MM.1S (cell line): ENCODE measurements around the gene PPP2R1B.

Source experiments
- EZH2 ChIP-seq: fragments of 300-600 bp; sonication (generic); optimal IDR thresholded peaks from 2 replicates; pipeline ENCODE3; 2017; ENCODE audit warnings: low read depth, mild to moderate bottlenecking, antibody characterized with exemption, low read length, mixed read lengths
- TF ChIP-seq, protein P1 (sequence below): fragments of 300-600 bp; sonication (generic); IDR thresholded peaks from 2 replicates; pipeline ENCODE4 v1.5.1; 2016; ENCODE audit warnings: antibody characterized with exemption, low read length, mixed read lengths

DNA sequence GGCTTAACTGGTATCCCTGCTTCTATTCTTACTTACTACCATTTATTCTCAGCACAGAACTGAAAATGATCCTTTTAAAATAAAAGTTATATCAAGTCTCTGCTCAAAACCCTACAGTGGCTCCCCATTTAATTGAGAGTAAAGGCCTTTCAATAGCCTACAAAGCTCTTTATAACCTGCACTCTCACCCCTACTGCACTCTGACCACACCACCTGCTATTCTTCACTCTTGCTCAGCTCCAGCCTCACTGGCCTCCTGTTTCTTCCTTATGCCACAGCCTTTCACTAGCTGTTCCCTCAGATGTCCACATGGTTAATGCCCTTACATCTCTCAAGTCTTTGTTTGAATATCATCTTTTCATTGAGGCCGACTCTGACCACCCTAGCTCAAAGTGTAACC is 40.9 kb upstream of the PPP2R1B start:
- TF ChIP-seq, protein P1, sequence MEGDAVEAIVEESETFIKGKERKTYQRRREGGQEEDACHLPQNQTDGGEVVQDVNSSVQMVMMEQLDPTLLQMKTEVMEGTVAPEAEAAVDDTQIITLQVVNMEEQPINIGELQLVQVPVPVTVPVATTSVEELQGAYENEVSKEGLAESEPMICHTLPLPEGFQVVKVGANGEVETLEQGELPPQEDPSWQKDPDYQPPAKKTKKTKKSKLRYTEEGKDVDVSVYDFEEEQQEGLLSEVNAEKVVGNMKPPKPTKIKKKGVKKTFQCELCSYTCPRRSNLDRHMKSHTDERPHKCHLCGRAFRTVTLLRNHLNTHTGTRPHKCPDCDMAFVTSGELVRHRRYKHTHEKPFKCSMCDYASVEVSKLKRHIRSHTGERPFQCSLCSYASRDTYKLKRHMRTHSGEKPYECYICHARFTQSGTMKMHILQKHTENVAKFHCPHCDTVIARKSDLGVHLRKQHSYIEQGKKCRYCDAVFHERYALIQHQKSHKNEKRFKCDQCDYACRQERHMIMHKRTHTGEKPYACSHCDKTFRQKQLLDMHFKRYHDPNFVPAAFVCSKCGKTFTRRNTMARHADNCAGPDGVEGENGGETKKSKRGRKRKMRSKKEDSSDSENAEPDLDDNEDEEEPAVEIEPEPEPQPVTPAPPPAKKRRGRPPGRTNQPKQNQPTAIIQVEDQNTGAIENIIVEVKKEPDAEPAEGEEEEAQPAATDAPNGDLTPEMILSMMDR = no peak
- TF ChIP-seq EZH2 = no peak
